Fibroblast of lung (primary cell): ENCODE results near the gene SMAD3. TPM values are rescaled to one million over a fixed set of nuclear protein-coding genes. Genes with fewer than 3 reads are reported as not detected.

Source experiments
- DNase-seq, 2 donors: peaks; one replicate each; pipeline versions ENCODE4 v3.0.0 to v3.0.0-alpha.2; 2010; ENCODE audit warnings: low read depth in 2 of 2
- H2AFZ ChIP-seq: 2 replicates; pipeline ENCODE4 v1.5.1; 2012; ENCODE audit warnings: low read length, control low read depth, inconsistent platforms
- H3K27ac ChIP-seq: 2 replicates; pipeline ENCODE4 v1.5.1; 2011; ENCODE audit warnings: low read length, control low read depth; ENCODE audit not compliant: insufficient read depth
- H3K27me3 ChIP-seq: 2 replicates; pipeline ENCODE4 v1.5.1; 2011; ENCODE audit warnings: mild to moderate bottlenecking, low read length; ENCODE audit not compliant: control insufficient read depth, insufficient read depth
- H3K36me3 ChIP-seq: 2 replicates; pipeline ENCODE4 v1.5.1; 2011; ENCODE audit warnings: low read length; ENCODE audit not compliant: control insufficient read depth, insufficient read depth
- H3K4me1 ChIP-seq: 2 replicates; pipeline ENCODE4 v1.5.1; 2011; ENCODE audit warnings: low read length; ENCODE audit not compliant: control insufficient read depth, insufficient read depth; ENCODE audit errors: extremely low read depth
- H3K4me2 ChIP-seq: 2 replicates; pipeline ENCODE4 v1.5.1; 2011; ENCODE audit warnings: low read length, control low read depth; ENCODE audit not compliant: insufficient read depth; ENCODE audit errors: extremely low read depth
- H3K4me3 ChIP-seq, 4 experiments: fragments of 200-600 bp in 1 of 4; sonication (generic) in 1 of 4; replicated peaks in 1 of 4; 2 replicates each; pipeline ENCODE4 v1.5.1; 2011 to 2016; ENCODE audit warnings: low read length in 4 of 4, low read depth in 3 of 4, mild to moderate bottlenecking in 3 of 4, control low read depth in 2 of 4, inconsistent platforms in 1 of 4, mixed read lengths in 1 of 4; ENCODE audit not compliant: insufficient read depth in 1 of 4; ENCODE audit errors: control extremely low read depth in 1 of 4
- H3K79me2 ChIP-seq: 2 replicates; pipeline ENCODE4 v1.5.1; 2012; ENCODE audit warnings: mild to moderate bottlenecking, low read length, inconsistent platforms; ENCODE audit not compliant: control insufficient read depth, insufficient read depth
- H3K9ac ChIP-seq: 2 replicates; pipeline ENCODE4 v1.5.1; 2011; ENCODE audit warnings: mild to moderate bottlenecking, low read length, control low read depth; ENCODE audit not compliant: insufficient read depth
- H3K9me3 ChIP-seq: 2 replicates; pipeline ENCODE4 v1.5.1; 2012; ENCODE audit warnings: low read depth, low read length; ENCODE audit not compliant: control insufficient read depth, insufficient read depth
- H4K20me1 ChIP-seq: 2 replicates; pipeline ENCODE4 v1.5.1; 2011; ENCODE audit warnings: low read length; ENCODE audit not compliant: control insufficient read depth, insufficient read depth; ENCODE audit errors: extremely low read depth
- EZH2 ChIP-seq: IDR thresholded peaks from 2 replicates; pipeline ENCODE4 v1.5.1; 2012; ENCODE audit warnings: low read length, control low read depth, mild to moderate bottlenecking; ENCODE audit errors: missing control alignments
- polyA plus RNA-seq, 2 donors: library from polyadenylated mRNA; depleted of rRNA in 1 of 2; stranded (reverse) in 1 of 2; unstranded in 1 of 2; fragments of >200 nt; gene quantifications; 2 replicates each; pipeline ENCODE4 v1.2.1, GENCODE V29; 2011 to 2012; ENCODE audit warnings: missing spikeins in 1 of 2
- total RNA-seq: library from RNA; depleted of rRNA; stranded (reverse); fragments of >200 nt; gene quantifications from 2 replicates; pipeline ENCODE4 v1.2.1, GENCODE V29; 2014
- TF ChIP-seq, protein P1 (sequence below), 2 donors: IDR thresholded peaks in 1 of 2; conservative IDR thresholded peaks in 1 of 2; 1 replicate in 1 of 2; 2 replicates in 1 of 2; pipeline ENCODE4 v1.5.1; 2011 to 2012; ENCODE audit warnings: low read length in 2 of 2, control low read depth in 1 of 2, inconsistent platforms in 1 of 2, low read depth in 1 of 2, mild to moderate bottlenecking in 1 of 2

Gene SMAD3
- total and polyA plus RNA-seq, 2 donors (not counting 1 experiment from before 2014, with no cell fraction given): 69.9 to 173 TPM

DNA sequence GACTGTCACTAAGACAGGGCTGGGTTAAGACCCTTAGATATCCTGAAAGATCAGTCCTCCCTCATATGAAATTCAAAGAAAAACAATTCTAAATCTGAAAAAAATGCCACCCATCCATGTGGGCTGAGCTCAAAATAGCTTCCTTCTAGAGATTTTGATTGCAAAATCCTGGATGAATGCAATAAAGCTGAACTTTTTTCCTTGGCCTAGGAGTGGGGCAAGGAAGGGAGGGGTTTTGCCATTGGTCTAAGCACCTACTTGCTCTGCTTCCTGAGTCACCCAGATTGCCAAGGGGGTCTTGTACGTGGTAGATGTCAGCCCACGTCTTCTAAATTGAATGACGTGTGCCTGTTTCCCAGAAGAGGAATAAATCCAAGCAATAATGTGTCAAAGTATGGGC, 15.3 kb upstream of the SMAD3 start:
- Histone ChIP-seq H3K79me2 (no peaks in the 10 kb centered on the region), H3K4me2 (peak overlapping the region; percentile 4), H3K36me3 (no peaks in the 10 kb centered on the region), H3K4me3 (no peak overlapping the region), H3K9ac (peak overlapping the region; percentile 27), H3K9me3 (no peaks in the 10 kb centered on the region), H4K20me1 (no peaks in the 10 kb centered on the region), H2AFZ (no peak overlapping the region), H3K27ac (peak overlapping the region; percentile 88), H3K27me3 (no peaks in the 10 kb centered on the region), H3K4me1 (peaks cover 40% of the 10 kb centered on the region)
- peak; percentile 51 to 76 for DNase-seq
- TF ChIP-seq, protein P1, sequence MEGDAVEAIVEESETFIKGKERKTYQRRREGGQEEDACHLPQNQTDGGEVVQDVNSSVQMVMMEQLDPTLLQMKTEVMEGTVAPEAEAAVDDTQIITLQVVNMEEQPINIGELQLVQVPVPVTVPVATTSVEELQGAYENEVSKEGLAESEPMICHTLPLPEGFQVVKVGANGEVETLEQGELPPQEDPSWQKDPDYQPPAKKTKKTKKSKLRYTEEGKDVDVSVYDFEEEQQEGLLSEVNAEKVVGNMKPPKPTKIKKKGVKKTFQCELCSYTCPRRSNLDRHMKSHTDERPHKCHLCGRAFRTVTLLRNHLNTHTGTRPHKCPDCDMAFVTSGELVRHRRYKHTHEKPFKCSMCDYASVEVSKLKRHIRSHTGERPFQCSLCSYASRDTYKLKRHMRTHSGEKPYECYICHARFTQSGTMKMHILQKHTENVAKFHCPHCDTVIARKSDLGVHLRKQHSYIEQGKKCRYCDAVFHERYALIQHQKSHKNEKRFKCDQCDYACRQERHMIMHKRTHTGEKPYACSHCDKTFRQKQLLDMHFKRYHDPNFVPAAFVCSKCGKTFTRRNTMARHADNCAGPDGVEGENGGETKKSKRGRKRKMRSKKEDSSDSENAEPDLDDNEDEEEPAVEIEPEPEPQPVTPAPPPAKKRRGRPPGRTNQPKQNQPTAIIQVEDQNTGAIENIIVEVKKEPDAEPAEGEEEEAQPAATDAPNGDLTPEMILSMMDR (conservative IDR thresholded peaks at IDR 0.05 in 1 of 2, IDR thresholded peaks at IDR 0.05 in 1 of 2; ENCODE audit: low read depth in 1 of 2, low read length in 2 of 2): no peak
- TF ChIP-seq EZH2: no peak

DNA sequence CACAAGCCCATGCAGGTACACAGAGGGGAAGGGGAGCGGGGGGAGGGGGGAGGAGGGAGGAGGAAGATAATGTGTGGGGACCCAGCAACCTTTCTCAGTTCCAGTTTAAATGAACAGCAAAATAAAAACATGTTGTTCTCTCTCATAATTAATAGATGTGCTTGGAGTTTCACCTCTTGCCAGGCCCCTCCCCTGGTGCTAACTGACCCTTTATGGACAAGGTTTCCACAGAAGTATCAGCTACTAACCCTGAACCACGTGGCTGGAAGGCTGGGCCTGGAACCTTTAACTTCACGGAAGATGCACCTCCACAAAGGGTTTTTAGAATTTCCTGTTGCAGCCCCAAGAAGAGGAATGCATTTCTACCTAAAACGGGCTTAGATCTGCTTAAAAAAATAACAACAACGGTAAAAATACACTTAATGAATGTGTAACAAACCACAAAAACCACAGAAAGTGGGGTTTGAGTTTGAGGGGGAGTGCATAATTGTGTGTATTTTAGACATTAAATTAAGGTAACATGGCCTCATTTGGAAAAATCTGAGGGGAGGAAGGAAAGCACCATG, 14.8 kb upstream of the SMAD3 start:
- no peak overlapping the region for H2AFZ ChIP-seq
- H3K27ac ChIP-seq: peak overlapping the region; percentile 88
- DNase-seq: no peak
- H3K9ac ChIP-seq: no peak overlapping the region
- TF ChIP-seq, protein P1 (conservative IDR thresholded peaks at IDR 0.05 in 1 of 2, IDR thresholded peaks at IDR 0.05 in 1 of 2; ENCODE audit: low read depth in 1 of 2, low read length in 2 of 2): no peak
- no peak for TF ChIP-seq EZH2
- peak overlapping the region; percentile 2 for H3K4me2 ChIP-seq
- H3K4me1 ChIP-seq: peaks cover 40% of the 10 kb centered on the region
- no peaks in the 10 kb centered on the region for H3K27me3 ChIP-seq
- H3K4me3 ChIP-seq: no peak overlapping the region
- no peaks in the 10 kb centered on the region for H4K20me1 ChIP-seq
- no peaks in the 10 kb centered on the region for H3K9me3 ChIP-seq
- H3K36me3 ChIP-seq: no peaks in the 10 kb centered on the region
- H3K79me2 ChIP-seq: no peaks in the 10 kb centered on the region

DNA sequence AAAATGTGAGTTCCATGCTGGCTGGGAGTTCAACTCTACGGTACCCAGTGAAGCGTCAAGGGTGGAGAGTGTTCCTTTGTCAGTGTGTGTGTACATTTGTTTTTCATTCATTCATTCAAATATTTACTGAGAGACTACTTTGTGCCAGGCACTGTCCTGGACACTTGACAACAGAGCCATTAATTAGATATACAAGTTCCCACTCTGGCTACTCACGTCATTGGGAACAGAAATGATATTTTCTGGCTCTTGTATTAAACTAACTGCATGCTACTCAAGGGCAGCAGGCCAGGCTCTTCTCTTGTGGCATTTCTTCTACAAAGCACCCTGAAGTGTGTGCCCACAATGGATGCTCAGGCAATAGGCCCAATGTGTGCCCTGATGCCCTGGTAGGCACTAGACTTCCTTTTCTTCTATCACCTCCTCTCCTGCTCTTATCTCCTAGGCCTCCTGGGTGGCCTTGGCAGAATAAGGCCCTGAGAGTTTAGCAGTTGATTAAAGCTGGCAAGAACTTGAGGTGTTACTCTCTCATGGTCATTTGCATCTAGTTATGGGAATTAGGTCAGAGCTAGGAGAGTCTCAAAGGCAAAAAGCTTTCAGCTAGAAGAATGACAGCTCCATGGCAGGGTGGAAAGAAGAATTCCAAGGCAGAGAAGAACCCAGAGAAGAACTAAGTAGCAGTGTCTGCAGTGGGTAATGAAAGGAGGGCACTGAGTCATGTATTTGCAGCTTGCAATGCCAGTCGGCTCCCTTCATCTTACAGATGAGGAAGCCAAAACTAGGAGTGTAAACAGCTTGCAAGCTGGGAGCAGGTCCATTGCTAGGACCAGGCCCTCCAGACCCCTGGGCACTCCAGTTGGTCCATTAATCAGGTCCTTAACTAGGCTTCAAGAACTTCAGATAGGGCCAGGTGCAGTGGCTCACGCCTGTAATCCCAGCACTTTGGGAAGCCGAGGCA, 14.0 kb upstream of the SMAD3 start:
- TF ChIP-seq, protein P1 (conservative IDR thresholded peaks at IDR 0.05 in 1 of 2, IDR thresholded peaks at IDR 0.05 in 1 of 2; ENCODE audit: low read depth in 1 of 2, low read length in 2 of 2): no peak
- no peak for TF ChIP-seq EZH2
- DNase-seq: no peak
- Histone ChIP-seq H3K9me3 (no peaks in the 10 kb centered on the region), H3K36me3 (no peaks in the 10 kb centered on the region), H2AFZ (no peak overlapping the region), H3K27ac (no peak overlapping the region), H3K27me3 (no peaks in the 10 kb centered on the region), H4K20me1 (no peaks in the 10 kb centered on the region), H3K4me2 (no peak overlapping the region), H3K4me3 (no peak overlapping the region), H3K9ac (no peak overlapping the region), H3K4me1 (peaks cover 39% of the 10 kb centered on the region), H3K79me2 (no peaks in the 10 kb centered on the region)
